Natural killer cell (primary cell): Measurements from ENCODE around the gene DNAJC18. TPM values are rescaled to one million over a fixed set of nuclear protein-coding genes. Genes with fewer than 3 reads are reported as not detected.

ENCODE experiments used
- ATAC-seq, 3 donors: fragments of 150-1000 bp in 2 of 3; fragments of 200-7000 bp in 1 of 3; cut with Tn5 transposase; 1 replicate in 1 of 3; 2 replicates in 2 of 3; pipeline ENCODE4 v1.10.0; 2021; ENCODE audit warnings: mild to moderate bottlenecking in 2 of 3, moderate library complexity in 2 of 3
- DNase-seq, 2 donors: peaks; one replicate each; pipeline versions ENCODE4 v3.0.0 to v3.0.0-alpha.2; 2013 to 2021; ENCODE audit warnings: mixed read lengths in 1 of 2
- H3K27ac ChIP-seq: one replicate; pipeline ENCODE4 v1.5.1; 2013; ENCODE audit warnings: mild to moderate bottlenecking, low read length
- H3K27me3 ChIP-seq: one replicate; pipeline ENCODE4 v1.6.1; 2013; ENCODE audit warnings: low read length; ENCODE audit not compliant: control insufficient read depth, insufficient read depth
- H3K36me3 ChIP-seq: one replicate; pipeline ENCODE4 v1.6.1; 2013; ENCODE audit warnings: low read length; ENCODE audit not compliant: control insufficient read depth, insufficient read depth
- H3K4me1 ChIP-seq: one replicate; pipeline ENCODE4 v1.6.1; 2013; ENCODE audit warnings: low read length; ENCODE audit not compliant: control insufficient read depth, insufficient read depth
- H3K4me3 ChIP-seq: one replicate; pipeline ENCODE4 v1.5.1; 2013; ENCODE audit warnings: low read length
- H3K9me3 ChIP-seq: one replicate; pipeline ENCODE4 v1.6.1; 2013; ENCODE audit warnings: low read length; ENCODE audit not compliant: control insufficient read depth, insufficient read depth
- H3K27ac Mint-ChIP-seq, 2 donors: one replicate each; pipeline ENCODE4 v1.8.0; 2022; ENCODE audit warnings: mild to moderate bottlenecking in 2 of 2, mixed read lengths in 2 of 2, moderate library complexity in 1 of 2
- H3K27me3 Mint-ChIP-seq, 2 donors: one replicate each; pipeline ENCODE4 v1.8.0; 2022; ENCODE audit warnings: low read depth in 2 of 2, mixed read lengths in 2 of 2
- H3K36me3 Mint-ChIP-seq: one replicate; pipeline ENCODE4 v1.8.0; 2022; ENCODE audit warnings: mixed read lengths
- H3K4me1 Mint-ChIP-seq, 2 donors: one replicate each; pipeline ENCODE4 v1.8.0; 2022; ENCODE audit warnings: mixed read lengths in 2 of 2
- H3K4me3 Mint-ChIP-seq: one replicate; pipeline ENCODE4 v1.8.0; 2022; ENCODE audit warnings: mild to moderate bottlenecking, moderate library complexity, mixed read lengths
- H3K9me3 Mint-ChIP-seq, 2 donors: one replicate each; pipeline ENCODE4 v1.8.0; 2022; ENCODE audit warnings: mixed read lengths in 2 of 2
- CTCF ChIP-seq: fragments of 200-600 bp; IDR thresholded peaks from one replicate; pipeline ENCODE4 v1.8.0; 2022; ENCODE audit warnings: antibody characterized with exemption
- WGBS: methylation state at CpG from one replicate; pipeline ENCODE4 v1.1.7; 2013; ENCODE audit warnings: missing lambda C conversion rate; ENCODE audit not compliant: insufficient coverage; 5-methylcytosine and 5-hydroxymethylcytosine counted together
- intact Hi-C: fragments of 100-400 bp; cut with micrococcal nuclease; formaldehyde crosslinking; loops from one replicate; pipeline ENCODE4 v1.14.2; 2022
- total RNA-seq, 4 donors: library from RNA; stranded (reverse); fragments of 120-200 nt in 1 of 4; gene quantifications; one replicate each; pipeline versions ENCODE4 v1.2.3 to v1.2.4, GENCODE V29; 2013 to 2022

The DNAJC18 gene
- total RNA-seq, 3 donors from 2014 or later (not counting 1 experiment from before 2014, with no cell fraction given): 2.9 to 4.9 (median 3.6) TPM

- TF ChIP-seq CTCF: no peak
- no peak overlapping the region for H3K27ac ChIP-seq
- Mint-ChIP-seq H3K4me3 (no peak overlapping the region), H3K27ac (no peak overlapping the region), H3K27me3 (no peaks in the 10 kb centered on the region), H3K4me1 (peaks cover 6 to 7% of the 10 kb centered on the region in 2 donors), H3K9me3 (no peaks in the 10 kb centered on the region), H3K36me3 (no peaks in the 10 kb centered on the region)
- no peaks in the 10 kb centered on the region for H3K4me1 ChIP-seq
- H3K36me3 ChIP-seq: no peaks in the 10 kb centered on the region
- DNase-seq (no peak), ATAC-seq (no peak)
- H3K9me3 ChIP-seq: no peaks in the 10 kb centered on the region
- H3K4me3 ChIP-seq: no peak overlapping the region
- intact Hi-C loops: no loop called here
- H3K27me3 ChIP-seq: no peaks in the 10 kb centered on the region
- 90% methylated on average over 1 of the region's 1 CpG for WGBS
Measured at GRCh38 chr5:139418793-139419192, 20.5 kb downstream of the DNAJC18 start.

GRCh38 chr5:139417214-139417613 is 22.1 kb downstream of the DNAJC18 start:
- Histone ChIP-seq H3K4me1 (no peaks in the 10 kb centered on the region), H3K27ac (no peak overlapping the region), H3K9me3 (no peaks in the 10 kb centered on the region), H3K36me3 (no peaks in the 10 kb centered on the region), H3K4me3 (no peak overlapping the region), H3K27me3 (no peaks in the 10 kb centered on the region)
- no peak for ATAC-seq
- Mint-ChIP-seq H3K36me3 (no peaks in the 10 kb centered on the region), H3K27me3 (no peaks in the 10 kb centered on the region), H3K4me1 (peaks cover 2 to 3% of the 10 kb centered on the region in 2 donors), H3K27ac (no peak overlapping the region), H3K9me3 (no peaks in the 10 kb centered on the region), H3K4me3 (no peak overlapping the region)
- DNase-seq: no peak
- intact Hi-C loops: no loop called here
- no peak for TF ChIP-seq CTCF
- 43% methylated on average over 4 of the region's 4 CpGs for WGBS

DNA sequence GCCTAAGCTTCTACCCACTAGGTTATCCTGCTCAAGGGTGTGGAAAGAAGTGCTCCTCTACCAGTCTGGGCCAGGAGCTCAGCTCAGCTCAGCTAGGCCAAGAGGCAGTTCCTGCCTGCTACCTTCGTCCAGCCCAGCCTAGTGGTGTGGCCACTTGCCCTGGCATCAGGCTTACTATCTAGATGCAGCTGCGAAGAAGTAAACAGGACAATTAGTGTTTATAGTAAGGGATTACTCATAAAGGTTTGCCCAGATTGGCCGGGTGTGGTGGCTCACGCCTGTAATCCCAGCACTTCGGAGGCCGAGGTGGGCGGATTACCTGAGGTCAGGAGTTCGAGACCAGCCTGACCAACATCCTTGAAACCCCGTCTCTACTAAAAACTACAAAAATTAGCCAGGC is 22.7 kb downstream of the DNAJC18 start:
- no peak for ATAC-seq
- no peaks in the 10 kb centered on the region for H3K9me3 ChIP-seq
- Mint-ChIP-seq H3K4me1 (no peaks in the 10 kb centered on the region), H3K27ac (no peak overlapping the region), H3K9me3 (no peaks in the 10 kb centered on the region), H3K4me3 (no peak overlapping the region), H3K36me3 (no peaks in the 10 kb centered on the region), H3K27me3 (no peaks in the 10 kb centered on the region)
- no peaks in the 10 kb centered on the region for H3K4me1 ChIP-seq
- no peaks in the 10 kb centered on the region for H3K27me3 ChIP-seq
- 89% methylated on average over 9 of the region's 9 CpGs for WGBS
- DNase-seq: no peak
- no peak for TF ChIP-seq CTCF
- intact Hi-C loops: no loop called here
- no peak overlapping the region for H3K4me3 ChIP-seq
- H3K36me3 ChIP-seq: no peaks in the 10 kb centered on the region
- no peak overlapping the region for H3K27ac ChIP-seq

GRCh38 chr5:139415869-139416268 is 23.5 kb downstream of the DNAJC18 start:
- no peak for DNase-seq
- intact Hi-C loops: no loop called here
- Histone ChIP-seq H3K4me3 (no peak overlapping the region), H3K36me3 (no peaks in the 10 kb centered on the region), H3K9me3 (no peaks in the 10 kb centered on the region), H3K27me3 (no peaks in the 10 kb centered on the region), H3K27ac (no peak overlapping the region), H3K4me1 (no peaks in the 10 kb centered on the region)
- Mint-ChIP-seq H3K27ac (no peak overlapping the region), H3K4me3 (no peak overlapping the region), H3K36me3 (no peaks in the 10 kb centered on the region), H3K9me3 (no peaks in the 10 kb centered on the region), H3K27me3 (no peaks in the 10 kb centered on the region), H3K4me1 (no peaks in the 10 kb centered on the region)
- TF ChIP-seq CTCF: no peak
- no peak for ATAC-seq
